ENCODE data around the gene ITIH5.

Gene ITIH5

DNA sequence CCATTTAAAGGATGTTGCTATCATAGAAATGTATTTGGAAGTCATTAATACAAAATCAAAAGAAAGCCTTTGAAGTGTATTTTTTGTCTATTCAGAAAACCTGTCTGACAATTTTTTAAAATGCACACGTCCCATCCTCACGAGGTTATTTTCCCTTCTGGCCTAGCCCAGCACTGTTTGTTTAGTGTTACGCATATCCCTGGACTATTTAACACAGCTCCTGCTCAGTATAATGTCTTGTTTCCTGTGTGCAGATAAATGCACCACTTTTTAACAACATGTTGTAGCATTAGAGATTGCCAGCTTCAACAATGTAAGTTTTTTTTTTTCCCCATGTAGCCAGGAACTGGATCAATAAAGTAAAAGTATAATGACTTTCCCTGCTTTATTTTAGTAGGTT lies 153.3 kb downstream of the ITIH5 start:
- no peak for DNase-seq

GRCh38 chr10:7512487-7512886 lies 154.3 kb downstream of the ITIH5 start:
- DNase-seq = peak; percentile 45

GRCh38 chr10:7511612-7512011 lies 155.2 kb downstream of the ITIH5 start:
- DNase-seq = no peak

Measured in CD4-positive, alpha-beta T cell treated with Interleukin-17A for 4 hours (primary cell).